Measurements from ENCODE around the gene ARHGAP19.

DNA sequence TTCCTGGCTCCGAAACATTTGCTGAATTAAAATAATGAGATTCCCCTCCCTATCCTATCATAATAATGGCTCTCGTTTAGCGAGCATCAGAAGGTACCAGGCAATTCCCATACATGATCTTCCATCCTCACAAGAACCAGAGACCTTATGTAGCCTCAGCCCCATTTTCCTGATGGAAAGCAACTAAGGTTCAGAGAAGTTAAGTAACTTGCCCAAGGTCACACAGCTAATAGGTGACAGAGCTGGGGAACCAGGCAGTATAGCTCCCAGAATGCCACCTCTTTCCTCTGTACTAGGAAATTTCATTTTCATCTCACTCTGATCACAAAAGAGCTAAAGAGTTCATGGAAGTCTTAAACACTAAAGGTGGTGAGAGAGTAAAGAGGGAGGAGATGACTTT is 109.1 kb downstream of the ARHGAP19 start:
- no peak for TF ChIP-seq ARNTL (CRISPR knock-in tag; IDR thresholded peaks at IDR 0.05; ENCODE audit: borderline replicate concordance, low read depth)
- TF ChIP-seq CSDC2 (CRISPR knock-in tag; IDR thresholded peaks at IDR 0.05) = no peak
- TF ChIP-seq ZNF565 (CRISPR knock-in tag; conservative IDR thresholded peaks at IDR 0.05; ENCODE audit: low read depth) = no peak
- TF ChIP-seq ZFP30 (CRISPR knock-in tag; IDR thresholded peaks at IDR 0.05) = no peak
- TF ChIP-seq, protein P1, sequence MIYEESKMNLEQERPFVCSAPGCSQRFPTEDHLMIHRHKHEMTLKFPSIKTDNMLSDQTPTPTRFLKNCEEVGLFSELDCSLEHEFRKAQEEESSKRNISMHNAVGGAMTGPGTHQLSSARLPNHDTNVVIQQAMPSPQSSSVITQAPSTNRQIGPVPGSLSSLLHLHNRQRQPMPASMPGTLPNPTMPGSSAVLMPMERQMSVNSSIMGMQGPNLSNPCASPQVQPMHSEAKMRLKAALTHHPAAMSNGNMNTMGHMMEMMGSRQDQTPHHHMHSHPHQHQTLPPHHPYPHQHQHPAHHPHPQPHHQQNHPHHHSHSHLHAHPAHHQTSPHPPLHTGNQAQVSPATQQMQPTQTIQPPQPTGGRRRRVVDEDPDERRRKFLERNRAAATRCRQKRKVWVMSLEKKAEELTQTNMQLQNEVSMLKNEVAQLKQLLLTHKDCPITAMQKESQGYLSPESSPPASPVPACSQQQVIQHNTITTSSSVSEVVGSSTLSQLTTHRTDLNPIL (CRISPR knock-in tag; IDR thresholded peaks at IDR 0.05; ENCODE audit: low read depth) = no peak
- no peak for TF ChIP-seq POU6F1 (CRISPR knock-in tag; IDR thresholded peaks at IDR 0.05; ENCODE audit: borderline replicate concordance, low read depth)
- no peak for TF ChIP-seq TOX (CRISPR knock-in tag; IDR thresholded peaks at IDR 0.05; ENCODE audit: borderline replicate concordance)
- no peak for TF ChIP-seq PPARA (CRISPR knock-in tag; IDR thresholded peaks at IDR 0.05; ENCODE audit: borderline replicate concordance)
- TF ChIP-seq PATZ1 (CRISPR knock-in tag; IDR thresholded peaks at IDR 0.05; ENCODE audit: borderline replicate concordance) = no peak
- TF ChIP-seq RARB (CRISPR knock-in tag; IDR thresholded peaks at IDR 0.05) = no peak
- no peak for TF ChIP-seq ESRRG (CRISPR knock-in tag; IDR thresholded peaks at IDR 0.05)
- TF ChIP-seq, protein P2, sequence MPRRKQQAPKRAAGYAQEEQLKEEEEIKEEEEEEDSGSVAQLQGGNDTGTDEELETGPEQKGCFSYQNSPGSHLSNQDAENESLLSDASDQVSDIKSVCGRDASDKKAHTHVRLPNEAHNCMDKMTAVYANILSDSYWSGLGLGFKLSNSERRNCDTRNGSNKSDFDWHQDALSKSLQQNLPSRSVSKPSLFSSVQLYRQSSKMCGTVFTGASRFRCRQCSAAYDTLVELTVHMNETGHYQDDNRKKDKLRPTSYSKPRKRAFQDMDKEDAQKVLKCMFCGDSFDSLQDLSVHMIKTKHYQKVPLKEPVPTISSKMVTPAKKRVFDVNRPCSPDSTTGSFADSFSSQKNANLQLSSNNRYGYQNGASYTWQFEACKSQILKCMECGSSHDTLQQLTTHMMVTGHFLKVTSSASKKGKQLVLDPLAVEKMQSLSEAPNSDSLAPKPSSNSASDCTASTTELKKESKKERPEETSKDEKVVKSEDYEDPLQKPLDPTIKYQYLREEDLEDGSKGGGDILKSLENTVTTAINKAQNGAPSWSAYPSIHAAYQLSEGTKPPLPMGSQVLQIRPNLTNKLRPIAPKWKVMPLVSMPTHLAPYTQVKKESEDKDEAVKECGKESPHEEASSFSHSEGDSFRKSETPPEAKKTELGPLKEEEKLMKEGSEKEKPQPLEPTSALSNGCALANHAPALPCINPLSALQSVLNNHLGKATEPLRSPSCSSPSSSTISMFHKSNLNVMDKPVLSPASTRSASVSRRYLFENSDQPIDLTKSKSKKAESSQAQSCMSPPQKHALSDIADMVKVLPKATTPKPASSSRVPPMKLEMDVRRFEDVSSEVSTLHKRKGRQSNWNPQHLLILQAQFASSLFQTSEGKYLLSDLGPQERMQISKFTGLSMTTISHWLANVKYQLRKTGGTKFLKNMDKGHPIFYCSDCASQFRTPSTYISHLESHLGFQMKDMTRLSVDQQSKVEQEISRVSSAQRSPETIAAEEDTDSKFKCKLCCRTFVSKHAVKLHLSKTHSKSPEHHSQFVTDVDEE (CRISPR knock-in tag; IDR thresholded peaks at IDR 0.05) = no peak
- TF ChIP-seq ZNF70 (CRISPR knock-in tag; IDR thresholded peaks at IDR 0.05) = no peak
- no peak for TF ChIP-seq TCF4 (CRISPR knock-in tag; IDR thresholded peaks at IDR 0.05; ENCODE audit: borderline replicate concordance)
